IMR-90 (cell line): ENCODE results near the gene STAT6. TPM values are rescaled to one million over a fixed set of nuclear protein-coding genes. Genes with fewer than 3 reads are reported as not detected.

Source experiments
- ATAC-seq: fragments of 200-7000 bp; cut with Tn5 transposase; 2 replicates; pipeline ENCODE4 v1.9.1; 2020; ENCODE audit warnings: low read depth, mild to moderate bottlenecking, moderate library complexity
- BruUV-seq: library from RNA; stranded (reverse); fragments of 400-500 nt; replicated peaks from 2 replicates; lab custom pipeline; 2021; lab: Mats Ljungman, UMichigan
- CTCF ChIA-PET: fragments of 300-600 bp; formaldehyde crosslinking; extraction: SDS; loops from one replicate; lab custom pipeline; 2021; ENCODE audit warnings: antibody characterized with exemption; lab: Yijun Ruan, JAX
- POLR2A ChIA-PET: fragments of 300-600 bp; sonication (Branson Sonifier 250); formaldehyde crosslinking; loops from one replicate; lab custom pipeline; 2022; ENCODE audit warnings: antibody characterized with exemption; ENCODE audit not compliant: unreplicated experiment; lab: Charles Lee
- DNase-seq: peaks from one replicate; pipeline ENCODE4 v3.0.0; 2013
- H2AFZ ChIP-seq: replicated peaks from 2 replicates; pipeline ENCODE3; 2013; ENCODE audit warnings: low read length, mild to moderate bottlenecking; ENCODE audit not compliant: poor library complexity
- H2AK5ac ChIP-seq: 2 replicates; pipeline ENCODE4 v1.6.1; 2013; ENCODE audit warnings: low read depth, low read length, inconsistent platforms
- H2AK9ac ChIP-seq: replicated peaks from 2 replicates; pipeline ENCODE3; 2013; ENCODE audit warnings: mild to moderate bottlenecking, low read depth, low read length, moderate library complexity; ENCODE audit not compliant: poor library complexity
- H2BK120ac ChIP-seq: 2 replicates; pipeline ENCODE4 v1.6.1; 2013; ENCODE audit warnings: low read depth, low read length, inconsistent platforms
- H2BK15ac ChIP-seq: 3 replicates; pipeline ENCODE4 v1.6.1; 2013; ENCODE audit warnings: low read depth, low read length, inconsistent platforms
- H2BK20ac ChIP-seq: 2 replicates; pipeline ENCODE4 v1.6.1; 2013; ENCODE audit warnings: low read depth, mild to moderate bottlenecking, inconsistent platforms, low read length, moderate library complexity
- H2BK5ac ChIP-seq: 2 replicates; pipeline ENCODE4 v1.6.1; 2013; ENCODE audit warnings: mild to moderate bottlenecking, low read depth, low read length, inconsistent platforms; ENCODE audit not compliant: poor library complexity, severe bottlenecking
- H3K14ac ChIP-seq: replicated peaks from 2 replicates; pipeline ENCODE4 v1.6.1; 2013; ENCODE audit warnings: low read depth, low read length, inconsistent platforms
- H3K18ac ChIP-seq: 2 replicates; pipeline ENCODE4 v1.6.1; 2013; ENCODE audit warnings: low read depth, low read length, control low read depth
- H3K23ac ChIP-seq: 2 replicates; pipeline ENCODE4 v1.6.1; 2013; ENCODE audit warnings: low read depth, low read length, inconsistent platforms
- H3K27ac ChIP-seq: 2 replicates; pipeline ENCODE4 v1.5.1; 2013; ENCODE audit warnings: mild to moderate bottlenecking, control low read depth, low read length; ENCODE audit not compliant: insufficient read depth
- H3K27me3 ChIP-seq: 2 replicates; pipeline ENCODE4 v1.6.1; 2013; ENCODE audit warnings: low read length; ENCODE audit not compliant: control insufficient read depth, insufficient read depth
- H3K36me3 ChIP-seq: 2 replicates; pipeline ENCODE4 v1.6.1; 2013; ENCODE audit warnings: low read length, mixed read lengths; ENCODE audit not compliant: control insufficient read depth, insufficient read depth
- H3K4ac ChIP-seq: 2 replicates; pipeline ENCODE4 v1.6.1; 2013; ENCODE audit warnings: low read depth, low read length, inconsistent platforms
- H3K4me1 ChIP-seq: 2 replicates; pipeline ENCODE4 v1.6.1; 2013; ENCODE audit warnings: low read length, mixed read lengths; ENCODE audit not compliant: control insufficient read depth, insufficient read depth
- H3K4me2 ChIP-seq: 2 replicates; pipeline ENCODE4 v1.6.1; 2013; ENCODE audit warnings: low read depth, mild to moderate bottlenecking, control low read depth, low read length, moderate library complexity
- H3K4me3 ChIP-seq: 2 replicates; pipeline ENCODE4 v1.5.1; 2013; ENCODE audit warnings: low read depth, mild to moderate bottlenecking, control low read depth, low read length, moderate library complexity; ENCODE audit not compliant: insufficient read depth
- H3K56ac ChIP-seq: 2 replicates; pipeline ENCODE4 v1.6.1; 2013; ENCODE audit warnings: low read length, inconsistent platforms; ENCODE audit not compliant: insufficient read depth; ENCODE audit errors: extremely low read depth
- H3K79me1 ChIP-seq, 2 experiments: 2 replicates each; pipeline ENCODE4 v1.6.1; 2013; ENCODE audit warnings: low read length in 2 of 2, inconsistent platforms in 1 of 2, low read depth in 1 of 2
- H3K9ac ChIP-seq: 2 replicates; pipeline ENCODE4 v1.6.1; 2013; ENCODE audit warnings: low read depth, low read length, control low read depth
- H3K9me1 ChIP-seq: 2 replicates; pipeline ENCODE4 v1.6.1; 2013; ENCODE audit warnings: low read length, inconsistent platforms; ENCODE audit not compliant: insufficient read depth
- H3K9me3 ChIP-seq: 2 replicates; pipeline ENCODE4 v1.6.1; 2013; ENCODE audit warnings: low read length; ENCODE audit not compliant: control insufficient read depth, insufficient read depth
- H4K20me1 ChIP-seq: 2 replicates; pipeline ENCODE4 v1.6.1; 2013; ENCODE audit warnings: low read length, inconsistent platforms; ENCODE audit not compliant: insufficient read depth
- H4K5ac ChIP-seq: 2 replicates; pipeline ENCODE4 v1.6.1; 2013; ENCODE audit warnings: mild to moderate bottlenecking, low read depth, low read length, control low read depth
- H4K8ac ChIP-seq, 2 experiments: 2 replicates each; pipeline ENCODE4 v1.6.1; 2013; ENCODE audit warnings: low read depth in 2 of 2, low read length in 2 of 2, control low read depth in 1 of 2, inconsistent platforms in 1 of 2
- H4K91ac ChIP-seq: 2 replicates; pipeline ENCODE4 v1.6.1; 2013; ENCODE audit warnings: low read depth, low read length, inconsistent platforms; ENCODE audit not compliant: insufficient read depth
- CHD1 ChIP-seq: IDR thresholded peaks from 2 replicates; pipeline ENCODE4 v1.6.1; 2012; ENCODE audit warnings: low read depth, low read length, improper control_type of control experiment
- FOS ChIP-seq: fragments of 150-350 bp; IDR thresholded peaks from 2 replicates; pipeline ENCODE4 v1.6.1; 2016; ENCODE audit warnings: low read depth, low read length
- POLR2A ChIP-seq: IDR thresholded peaks from 2 replicates; pipeline ENCODE4 v1.6.1; 2012; ENCODE audit warnings: mild to moderate bottlenecking, low read depth, low read length
- RAD21 ChIP-seq: IDR thresholded peaks from 2 replicates; pipeline ENCODE4 v1.6.1; 2012; ENCODE audit warnings: low read length, improper control_type of control experiment
- WGBS, 2 experiments: methylation state at CpG; one replicate each; pipeline versions ENCODE4 v1.1.5 to v1.1.7; 2013; ENCODE audit warnings: missing lambda C conversion rate in 2 of 2; ENCODE audit not compliant: insufficient read length in 1 of 2; ENCODE audit errors: extremely low coverage in 2 of 2; 5-methylcytosine and 5-hydroxymethylcytosine counted together
- dilution Hi-C: fragments of 300-500 bp; cut with HindIII; formaldehyde crosslinking; loops from one replicate; pipeline ENCODE4 v1.14.3; 2018; ENCODE audit warnings: low sequenced_read_pairs; ENCODE audit not compliant: unreplicated experiment
- in situ Hi-C: fragments of 300-500 bp; cut with MboI; formaldehyde crosslinking; loops from 3 replicates; pipeline ENCODE4 v1.14.3; 2019; ENCODE audit warnings: low sequenced_read_pairs, inconsistent platforms, mixed read lengths
- intact Hi-C: fragments of 100-400 bp; cut with micrococcal nuclease; formaldehyde crosslinking; loops from 2 replicates; pipeline ENCODE4 v1.10.0; 2022
- polyA plus RNA-seq, 3 experiments: library from polyadenylated mRNA; depleted of rRNA; stranded (reverse); fragments of >200 nt; gene quantifications; 2 replicates each; pipeline ENCODE4 v1.2.3, GENCODE V29; 2012; ENCODE audit warnings: low replicate concordance in 1 of 3
- total RNA-seq: library from RNA; depleted of rRNA; stranded (reverse); fragments of >200 nt; gene quantifications from 2 replicates; pipeline ENCODE4 v1.2.3, GENCODE V29; 2012

STAT6 gene
- total and polyA plus RNA-seq, 2 of the 4 experiments (the other 2 are of a cell fraction): 43.4 to 96.9 TPM

GRCh38 chr12:57153415-57153997, 42.3 kb upstream of the STAT6 start:
- Histone ChIP-seq H4K20me1 (peaks cover 60% of the 10 kb centered on the region), H2AFZ (no peak overlapping the region), H2BK20ac (no peak overlapping the region), H3K4me2 (no peak overlapping the region), H4K8ac (peak overlapping the region in 1 of 2 experiments; percentile 58; a peak in 1 of 4 replicates), H3K9me1 (peaks cover 42% of the 10 kb centered on the region), H3K18ac (peak overlapping the region; percentile 14; the same call in 1 of the 2 replicates), H3K4ac (no peak overlapping the region), H3K14ac (peak overlapping the region; percentile 85; the same call in 1 of the 2 replicates), H3K9ac (no peak overlapping the region), H3K4me1 (peaks cover 41% of the 10 kb centered on the region), H4K5ac (no peak overlapping the region), H3K56ac (no peak overlapping the region), H3K27ac (peak overlapping the region; percentile 81; the same call in 1 of the 2 replicates), H4K91ac (no peak overlapping the region; the same call in 1 of the 2 replicates), H2AK5ac (peak overlapping the region; percentile 71; the same call in 1 of the 2 replicates), H3K27me3 (no peaks in the 10 kb centered on the region), H2BK120ac (no peak overlapping the region), H3K36me3 (peaks cover 73% of the 10 kb centered on the region), H3K79me1 (peaks cover 51 to 92% of the 10 kb centered on the region in 2 experiments), H3K4me3 (no peak overlapping the region), H2AK9ac (peak overlapping the region; percentile 60), H2BK5ac (peak overlapping the region; percentile 56), H3K9me3 (no peaks in the 10 kb centered on the region), H3K23ac (peak overlapping the region; percentile 23; the same call in 1 of the 2 replicates), H2BK15ac (no peak overlapping the region)
- no peak for ATAC-seq
- POLR2A ChIA-PET: interaction anchor here (0.7 kb wide), 1 partner anchor 25 kb away, joined by 4 read pairs; the partner anchor contains the start of gene LRP1
- dilution Hi-C loops (no loop called here), in situ Hi-C loops (no loop called here), intact Hi-C loops (no loop called here)
- CTCF ChIA-PET: no interaction called here
- BruUV-seq: no TSS peak
- no peak for DNase-seq
- no CpG with 5 or more reads among the region's 1 CpG for WGBS, 2 experiments
- TF ChIP-seq RAD21: no peak
- no peak for TF ChIP-seq CHD1
- no peak for TF ChIP-seq POLR2A
- no peak for TF ChIP-seq FOS
